BLaER1 treated with 17β-estradiol and CSF1 and Interleukin-3, amounts not matched to agents 10 nM and 100 nM (cell line): ENCODE results near the gene CYP27C1.
"Not testable (repeated sequence)": the region's sequence is repeated elsewhere in the genome, so short reads cannot be mapped to it uniquely, and the experiment has no call there.

Source experiments
- H3K27ac ChIP-seq, 11 experiments: shearing (Covaris generic); formaldehyde crosslinking; 2 replicates each; pipeline ENCODE4 v1.8.1; 2022
- H3K27me3 ChIP-seq, 11 experiments: shearing (Covaris generic); formaldehyde crosslinking; 2 replicates each; pipeline ENCODE4 v1.8.1; 2022
- H3K36me3 ChIP-seq, 11 experiments: shearing (Covaris generic); formaldehyde crosslinking; 2 replicates each; pipeline ENCODE4 v1.8.1; 2022
- H3K4me1 ChIP-seq, 10 experiments: shearing (Covaris generic); formaldehyde crosslinking; 2 replicates each; pipeline ENCODE4 v1.8.1; 2022
- H3K4me2 ChIP-seq, 11 experiments: shearing (Covaris generic); formaldehyde crosslinking; 2 replicates each; pipeline ENCODE4 v1.8.1; 2022
- H3K4me3 ChIP-seq, 10 experiments: shearing (Covaris generic); formaldehyde crosslinking; 2 replicates each; pipeline ENCODE4 v1.8.1; 2022
- H3K9ac ChIP-seq, 11 experiments: shearing (Covaris generic); formaldehyde crosslinking; 2 replicates each; pipeline ENCODE4 v1.8.1; 2022
- H3K9me3 ChIP-seq, 11 experiments: shearing (Covaris generic); formaldehyde crosslinking; replicated peaks in 1 of 11; 2 replicates each; pipeline ENCODE4 v1.8.1; 2022
- H4K20me1 ChIP-seq, 11 experiments: shearing (Covaris generic); formaldehyde crosslinking; 2 replicates each; pipeline ENCODE4 v1.8.1; 2022
- Cebpa-rat ChIP-seq, 11 experiments: shearing (Covaris generic); IDR thresholded peaks; 2 replicates each; pipeline ENCODE4 v1.8.1; 2022

The CYP27C1 gene

DNA sequence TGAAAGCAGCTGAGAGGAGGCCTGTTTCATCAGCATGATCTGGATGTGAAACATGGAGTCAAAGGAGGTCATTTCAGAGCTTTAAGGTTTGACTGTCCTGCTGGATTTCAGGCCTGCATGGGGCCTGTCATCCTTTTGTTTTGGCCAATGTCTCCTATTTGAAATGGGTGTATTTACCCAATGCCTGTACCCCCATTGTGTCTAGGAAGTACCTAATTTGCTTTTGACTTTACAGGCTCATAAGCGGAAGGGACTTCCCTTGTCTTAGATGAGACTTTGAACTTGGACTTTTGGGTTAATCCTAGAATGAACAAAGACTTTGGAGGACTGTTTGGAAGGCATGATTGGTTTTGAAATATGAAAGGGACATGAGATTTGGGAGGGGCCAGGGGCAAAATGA is 19.3 kb upstream of the CYP27C1 start:
- Histone ChIP-seq H3K27me3 (no peaks in the 10 kb centered on the region), H3K36me3 (peaks cover 0 to 18% (median 7%) of the 10 kb centered on the region in 11 experiments; a peak in 8 of 22 replicates), H3K4me2 (no peak overlapping the region), H3K9me3 (peaks cover 52 to 73% (median 65%) of the 10 kb centered on the region in 11 experiments), H3K9ac (no peak overlapping the region), H4K20me1 (no peaks in the 10 kb centered on the region), H3K27ac (no peak overlapping the region), H3K4me1 (no peaks in the 10 kb centered on the region), H3K4me3 (no peak overlapping the region)
- TF ChIP-seq Cebpa-rat (IDR thresholded peaks at IDR 0.05): no peak

DNA sequence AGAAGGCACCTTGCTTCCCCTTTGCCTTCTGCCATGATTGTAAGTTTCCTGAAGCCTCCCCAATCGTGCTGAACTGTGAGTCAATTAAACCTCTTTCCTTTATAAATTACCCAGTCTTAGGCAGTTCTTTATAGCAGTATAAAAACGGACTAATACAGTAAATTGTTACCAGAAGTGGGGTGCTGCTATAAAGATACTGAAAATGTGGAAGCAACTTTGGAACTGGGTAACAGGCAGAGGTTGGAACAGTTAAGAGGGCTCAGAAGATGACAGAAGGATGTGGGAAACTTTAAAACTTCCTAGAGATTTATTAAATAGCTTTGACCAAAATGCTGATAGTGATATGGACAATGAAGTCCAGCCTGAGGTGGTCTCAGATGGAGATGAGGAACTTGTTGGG is 17.7 kb upstream of the CYP27C1 start:
- Histone ChIP-seq H3K9me3 (peaks cover 59 to 84% (median 76%) of the 10 kb centered on the region in 11 experiments), H3K36me3 (peaks cover 0 to 18% (median 7%) of the 10 kb centered on the region in 11 experiments; a peak in 8 of 22 replicates)
- not testable (repeated sequence) for H3K9ac ChIP-seq, H3K27ac ChIP-seq, H4K20me1 ChIP-seq, H3K4me3 ChIP-seq, H3K27me3 ChIP-seq, H3K4me2 ChIP-seq, H3K4me1 ChIP-seq

DNA sequence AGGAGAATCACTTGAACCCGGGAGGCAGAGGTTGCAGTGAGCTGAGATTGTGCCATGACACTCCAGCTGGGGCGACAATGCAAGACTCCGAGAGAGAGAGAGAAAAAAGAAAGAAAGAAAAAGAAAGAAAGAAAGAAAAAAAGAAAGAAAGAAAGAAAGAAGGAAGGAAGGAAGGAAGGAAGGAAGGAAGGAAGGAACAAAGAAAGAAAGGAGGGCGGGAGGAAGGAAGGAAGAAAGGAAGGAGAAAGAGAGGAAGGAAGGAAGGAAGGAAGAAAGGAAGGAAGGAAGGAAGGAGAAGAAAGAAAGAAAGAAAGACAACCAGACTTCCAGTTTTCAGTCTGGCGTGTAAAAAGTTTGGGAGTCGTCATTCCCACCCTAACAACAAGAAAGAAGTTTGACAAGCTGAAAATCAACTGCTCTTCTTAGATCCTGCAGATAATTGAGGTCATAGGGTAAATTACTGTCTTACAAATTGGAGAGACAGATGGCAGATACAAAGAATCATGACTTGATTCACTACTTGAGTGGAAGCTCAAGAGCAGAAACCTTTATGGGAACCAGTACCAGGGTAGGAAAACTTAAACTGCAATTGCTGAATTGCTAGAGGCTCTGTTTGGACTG is 15.1 kb upstream of the CYP27C1 start:
- Histone ChIP-seq H3K9me3 (peaks cover 39 to 67% (median 55%) of the 10 kb centered on the region in 11 experiments), H3K4me2 (no peak overlapping the region), H3K9ac (no peak overlapping the region), H3K36me3 (peaks cover 0 to 7% (median 0%) of the 10 kb centered on the region in 11 experiments; a peak in 3 of 22 replicates), H3K4me3 (no peak overlapping the region), H3K4me1 (no peaks in the 10 kb centered on the region), H3K27me3 (no peaks in the 10 kb centered on the region), H3K27ac (no peak overlapping the region), H4K20me1 (no peaks in the 10 kb centered on the region)
- TF ChIP-seq Cebpa-rat (IDR thresholded peaks at IDR 0.05): no peak

DNA sequence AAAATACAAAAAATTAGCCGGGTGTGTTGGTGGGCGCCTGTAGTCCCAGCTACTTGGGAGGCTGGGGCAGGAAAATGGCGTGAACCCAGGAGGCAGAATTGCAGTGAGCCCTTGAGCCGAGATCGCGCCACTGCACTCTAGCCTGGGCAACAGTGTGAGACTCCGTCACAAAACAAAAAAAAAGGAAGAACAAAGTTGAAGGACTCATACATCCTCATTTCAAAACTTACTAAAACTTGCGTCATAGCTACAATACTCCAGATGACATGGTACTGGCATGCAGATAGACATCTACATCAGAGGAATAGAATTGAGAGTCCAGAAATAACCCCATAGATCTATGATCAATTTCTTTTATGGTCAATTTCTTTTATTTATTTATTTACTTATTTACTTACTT is 13.6 kb upstream of the CYP27C1 start:
- H3K27me3 ChIP-seq: no peaks in the 10 kb centered on the region
- H3K36me3 ChIP-seq: peaks cover 0 to 7% (median 0%) of the 10 kb centered on the region in 11 experiments; a peak in 3 of 22 replicates
- no peak for TF ChIP-seq Cebpa-rat (IDR thresholded peaks at IDR 0.05)
- H3K4me1 ChIP-seq: no peaks in the 10 kb centered on the region
- no peaks in the 10 kb centered on the region for H4K20me1 ChIP-seq
- H3K27ac ChIP-seq: no peak overlapping the region
- H3K9me3 ChIP-seq: peaks cover 27 to 61% (median 45%) of the 10 kb centered on the region in 11 experiments
- no peak overlapping the region for H3K4me2 ChIP-seq
- H3K9ac ChIP-seq: no peak overlapping the region
- no peak overlapping the region for H3K4me3 ChIP-seq

DNA sequence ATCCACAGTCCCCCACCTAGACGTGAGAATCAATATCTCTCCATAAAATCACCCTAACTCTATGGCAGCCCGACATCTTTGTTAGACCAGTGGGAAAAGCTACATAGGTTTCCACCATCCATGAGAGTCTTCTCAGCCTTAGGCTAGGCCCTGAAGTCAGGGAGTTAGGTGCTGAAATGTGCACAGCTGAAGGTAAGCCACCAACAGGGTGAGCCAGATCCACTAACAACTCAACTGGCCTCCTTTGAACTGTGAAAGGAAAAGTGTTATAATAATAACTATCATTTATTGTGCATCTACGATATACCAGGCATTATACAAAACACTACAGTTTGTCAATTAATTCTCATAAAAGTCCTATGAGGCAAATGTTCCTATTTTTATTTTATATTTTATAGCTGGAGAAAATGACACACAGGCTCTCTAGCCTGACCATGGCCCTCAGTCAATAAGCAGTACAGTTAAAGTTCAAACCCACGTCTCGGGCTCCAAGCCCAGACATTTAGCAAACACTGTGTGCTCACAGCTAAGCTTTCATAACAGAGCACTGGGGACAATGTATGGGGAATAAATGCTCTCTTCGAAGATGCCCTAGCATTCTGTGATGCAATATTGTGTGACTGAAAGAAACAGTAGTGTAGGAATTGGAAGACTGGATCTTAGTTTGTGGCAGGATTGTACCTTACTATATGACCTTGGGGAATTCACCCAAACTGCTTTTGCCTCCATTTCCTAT is 11.2 kb upstream of the CYP27C1 start:
- TF ChIP-seq Cebpa-rat (IDR thresholded peaks at IDR 0.05): no peak
- Histone ChIP-seq H3K27ac (no peak overlapping the region), H3K4me2 (no peak overlapping the region), H4K20me1 (no peaks in the 10 kb centered on the region), H3K4me3 (no peak overlapping the region), H3K9ac (no peak overlapping the region), H3K27me3 (no peaks in the 10 kb centered on the region), H3K9me3 (peaks cover 14 to 58% (median 35%) of the 10 kb centered on the region in 11 experiments), H3K36me3 (no peaks in the 10 kb centered on the region), H3K4me1 (no peaks in the 10 kb centered on the region)

DNA sequence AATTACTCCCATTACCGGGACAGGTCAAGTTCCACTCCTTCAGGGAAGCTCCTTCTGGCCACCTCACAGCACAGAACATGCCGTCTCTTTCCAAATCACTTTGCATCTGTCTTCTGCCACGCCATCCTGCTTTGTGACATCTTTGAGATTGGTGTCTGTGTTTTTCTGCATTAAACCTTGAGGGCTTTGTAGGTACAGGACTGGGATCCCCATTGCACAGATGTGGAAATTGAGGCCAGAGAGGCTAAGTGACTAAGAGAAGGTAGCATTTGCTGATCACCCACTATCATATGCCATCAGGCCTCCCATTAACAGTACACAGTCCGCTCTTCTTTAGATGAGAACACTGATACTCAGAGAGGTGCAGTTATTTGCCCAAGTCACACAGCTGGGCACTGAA is 9.5 kb upstream of the CYP27C1 start:
- Histone ChIP-seq H3K9me3 (peaks cover 14 to 48% (median 25%) of the 10 kb centered on the region in 11 experiments), H3K9ac (no peak overlapping the region), H3K27ac (no peak overlapping the region), H3K27me3 (no peaks in the 10 kb centered on the region), H3K4me1 (no peaks in the 10 kb centered on the region), H3K4me3 (no peak overlapping the region), H4K20me1 (no peaks in the 10 kb centered on the region), H3K4me2 (no peak overlapping the region), H3K36me3 (no peaks in the 10 kb centered on the region)
- TF ChIP-seq Cebpa-rat (IDR thresholded peaks at IDR 0.05): no peak

DNA sequence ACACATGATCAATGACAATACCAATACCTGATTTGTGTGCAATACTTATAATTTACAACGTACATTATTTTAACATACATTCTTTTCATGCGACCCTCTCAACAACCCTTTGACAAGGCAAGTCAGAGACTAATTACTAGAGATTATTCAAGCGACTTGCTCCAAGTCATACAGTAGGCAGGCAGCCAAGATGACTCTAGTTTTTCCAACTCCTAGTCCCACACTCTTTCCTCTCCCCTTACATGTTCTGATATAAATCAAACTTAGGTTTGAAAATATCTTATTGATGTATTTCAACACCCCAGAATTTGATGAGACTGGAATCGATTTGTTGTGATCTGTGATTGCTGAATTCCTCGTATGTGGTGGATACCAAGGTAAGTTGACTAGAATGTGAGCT is 8.0 kb upstream of the CYP27C1 start:
- H3K4me2 ChIP-seq: no peak overlapping the region

DNA sequence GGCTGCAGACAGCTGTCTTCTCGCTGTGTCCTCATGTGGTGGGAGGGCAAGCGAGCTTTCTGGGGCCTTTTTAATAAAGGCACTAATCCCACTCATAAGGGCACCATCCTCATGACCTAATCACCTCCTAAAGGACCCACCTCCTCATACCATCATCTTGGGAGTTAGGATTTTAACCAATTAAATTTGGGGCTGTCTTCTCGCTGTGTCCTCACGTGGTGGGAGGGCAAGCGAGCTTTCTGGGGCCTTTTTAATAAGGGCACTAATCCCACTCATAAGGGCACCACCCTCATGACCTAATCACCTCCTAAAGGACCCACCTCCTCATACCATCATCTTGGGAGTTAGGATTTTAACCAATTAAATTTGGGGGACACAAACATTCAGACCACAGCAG is 7.2 kb upstream of the CYP27C1 start:
- not testable (repeated sequence) for H3K9ac ChIP-seq, H3K4me3 ChIP-seq, H4K20me1 ChIP-seq, H3K27ac ChIP-seq, H3K27me3 ChIP-seq, H3K4me2 ChIP-seq, H3K36me3 ChIP-seq, H3K4me1 ChIP-seq
- H3K9me3 ChIP-seq: peaks cover 6 to 36% (median 12%) of the 10 kb centered on the region in 11 experiments; a peak in 18 of 22 replicates

More for the DNA sequence above, 8.0 kb upstream of the CYP27C1 start:
- no peak for TF ChIP-seq Cebpa-rat (IDR thresholded peaks at IDR 0.05)
- no peaks in the 10 kb centered on the region for H4K20me1 ChIP-seq
- no peaks in the 10 kb centered on the region for H3K4me1 ChIP-seq
- no peak overlapping the region for H3K4me3 ChIP-seq
- no peak overlapping the region for H3K27ac ChIP-seq
- H3K27me3 ChIP-seq: no peaks in the 10 kb centered on the region; a peak in 1 of 22 replicates
- peaks cover 6 to 36% (median 12%) of the 10 kb centered on the region in 11 experiments; a peak in 18 of 22 replicates for H3K9me3 ChIP-seq
- H3K36me3 ChIP-seq: no peaks in the 10 kb centered on the region
- no peak overlapping the region for H3K9ac ChIP-seq

DNA sequence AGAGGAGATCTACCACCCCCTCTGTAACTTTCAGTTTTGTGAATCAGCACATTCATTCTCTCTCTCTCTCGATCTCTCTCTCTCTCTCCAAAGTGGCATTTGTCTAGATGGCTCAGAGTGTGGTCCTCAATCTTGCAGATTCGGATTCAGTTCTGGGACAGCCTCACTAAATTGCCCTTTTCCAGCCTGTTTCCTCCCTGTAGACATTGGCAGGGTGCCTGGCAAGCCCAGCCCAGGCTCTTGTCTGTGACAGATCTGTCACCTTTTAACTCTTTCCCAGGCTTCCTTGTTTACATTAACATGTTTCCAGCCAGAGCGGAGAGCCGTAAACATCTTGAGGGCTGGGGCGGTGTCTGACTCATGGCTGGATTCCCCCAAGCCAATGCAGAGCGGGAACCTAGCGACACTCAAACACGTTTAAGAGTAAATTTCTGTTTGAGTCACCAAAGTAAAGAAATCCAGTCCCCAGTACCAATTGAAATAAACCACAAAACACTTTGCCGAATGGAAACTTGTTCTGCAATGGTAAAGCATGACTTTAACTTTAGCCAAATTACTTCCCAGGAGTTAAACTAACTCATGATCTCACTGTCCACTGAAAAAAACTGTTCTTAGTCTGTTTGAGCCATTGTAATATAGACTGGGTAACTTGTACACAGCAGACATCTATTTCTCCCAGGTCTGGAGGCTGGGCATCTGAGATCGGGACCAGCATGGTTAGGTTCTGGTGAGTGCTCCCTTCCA is 6.6 kb upstream of the CYP27C1 start:
- Histone ChIP-seq H3K36me3 (no peaks in the 10 kb centered on the region), H4K20me1 (no peaks in the 10 kb centered on the region), H3K27ac (no peak overlapping the region), H3K4me1 (no peaks in the 10 kb centered on the region), H3K4me2 (no peak overlapping the region), H3K9me3 (peaks cover 6 to 36% (median 12%) of the 10 kb centered on the region in 11 experiments; a peak in 18 of 22 replicates), H3K4me3 (no peak overlapping the region), H3K27me3 (peaks cover 0 to 10% (median 4%) of the 10 kb centered on the region in 11 experiments; a peak in 8 of 22 replicates), H3K9ac (no peak overlapping the region)
- no peak for TF ChIP-seq Cebpa-rat (IDR thresholded peaks at IDR 0.05)
